ENCODE results near the gene PLXNA4.

Gene PLXNA4

GRCh38 chr7:132414857-132415256 is 161.4 kb downstream of the PLXNA4 start:
- Histone ChIP-seq H3K4me1 (ENCODE audit: control insufficient read depth, insufficient read depth, low read length) (no peaks in the 10 kb centered on the region), H3K9me3 (ENCODE audit: control insufficient read depth, insufficient read depth, low read length) (no peaks in the 10 kb centered on the region), H3K4me3 (ENCODE audit: low read depth, low read length) (no peak overlapping the region), H3K9ac (ENCODE audit: low read depth, low read length) (no peak overlapping the region), H3K36me3 (ENCODE audit: control insufficient read depth, insufficient read depth, low read length) (no peaks in the 10 kb centered on the region), H3K27me3 (ENCODE audit: control insufficient read depth, insufficient read depth, low read length) (no peaks in the 10 kb centered on the region)

GRCh38 chr7:132412435-132412834 is 163.8 kb downstream of the PLXNA4 start:
- Histone ChIP-seq H3K36me3 (ENCODE audit: control insufficient read depth, insufficient read depth, low read length) (no peaks in the 10 kb centered on the region), H3K9ac (ENCODE audit: low read depth, low read length) (no peak overlapping the region), H3K9me3 (ENCODE audit: control insufficient read depth, insufficient read depth, low read length) (no peaks in the 10 kb centered on the region), H3K27me3 (ENCODE audit: control insufficient read depth, insufficient read depth, low read length) (no peaks in the 10 kb centered on the region), H3K4me3 (ENCODE audit: low read depth, low read length) (no peak overlapping the region), H3K4me1 (ENCODE audit: control insufficient read depth, insufficient read depth, low read length) (no peaks in the 10 kb centered on the region)

DNA sequence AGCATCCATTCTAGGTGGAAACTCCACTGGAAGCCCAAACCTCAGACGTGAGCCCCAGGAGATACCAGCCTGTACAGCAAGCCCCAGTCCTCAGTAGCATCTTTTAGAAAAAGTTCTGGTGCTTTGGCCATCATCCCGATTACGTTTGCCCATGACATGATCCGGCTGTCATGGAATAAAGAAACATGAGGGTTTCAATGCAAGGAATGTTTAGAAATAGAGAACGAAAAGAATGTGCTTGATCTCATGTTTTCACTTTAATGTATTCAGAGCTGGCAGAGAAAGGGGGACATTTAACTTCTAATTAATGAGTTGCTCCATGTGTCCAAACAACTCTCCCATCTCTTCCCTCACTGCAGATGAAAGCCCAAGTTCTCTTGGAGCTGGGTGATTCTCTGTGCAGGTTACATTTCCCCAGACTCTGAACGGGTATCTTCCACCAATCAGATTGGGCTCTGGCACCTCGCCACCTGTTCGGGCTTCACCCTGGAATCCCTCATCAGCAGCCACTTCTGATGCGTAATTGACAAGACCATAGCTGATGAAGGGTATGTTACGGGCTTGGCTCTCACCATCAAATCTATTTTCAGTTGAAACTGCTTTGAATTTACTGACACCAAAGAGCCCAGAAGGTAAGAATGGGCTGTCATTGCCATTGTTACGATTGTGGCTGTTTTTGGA is 165.3 kb downstream of the PLXNA4 start:
- no peaks in the 10 kb centered on the region for H3K36me3 ChIP-seq (ENCODE audit: control insufficient read depth, insufficient read depth, low read length)
- no peaks in the 10 kb centered on the region for H3K4me1 ChIP-seq (ENCODE audit: control insufficient read depth, insufficient read depth, low read length)
- H3K9me3 ChIP-seq (ENCODE audit: control insufficient read depth, insufficient read depth, low read length): no peaks in the 10 kb centered on the region
- no peaks in the 10 kb centered on the region for H3K27me3 ChIP-seq (ENCODE audit: control insufficient read depth, insufficient read depth, low read length)
- H3K9ac ChIP-seq (ENCODE audit: low read depth, low read length): no peak overlapping the region
- H3K4me3 ChIP-seq (ENCODE audit: low read depth, low read length): no peak overlapping the region

DNA sequence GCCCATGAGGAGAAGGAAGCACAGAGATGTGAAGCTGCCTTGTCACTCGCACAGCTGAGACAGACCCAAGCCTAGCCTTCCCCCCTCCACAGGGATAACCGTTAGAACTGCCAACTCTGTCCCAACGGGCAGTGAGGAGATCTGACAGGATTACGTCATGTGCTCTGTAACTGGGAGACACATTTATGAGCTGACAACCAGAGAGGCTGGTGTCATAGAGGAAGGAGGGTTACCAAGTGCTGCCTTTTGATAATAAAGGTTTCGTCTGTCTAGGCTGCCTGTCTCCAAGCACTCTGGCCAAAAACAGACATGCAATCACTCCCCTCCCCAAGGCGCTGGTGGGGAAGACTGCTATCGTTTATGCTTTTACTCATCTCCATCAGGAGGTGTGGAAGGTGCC is 165.9 kb downstream of the PLXNA4 start:
- Histone ChIP-seq H3K9me3 (ENCODE audit: control insufficient read depth, insufficient read depth, low read length) (no peaks in the 10 kb centered on the region), H3K27me3 (ENCODE audit: control insufficient read depth, insufficient read depth, low read length) (no peaks in the 10 kb centered on the region), H3K4me3 (ENCODE audit: low read depth, low read length) (no peak overlapping the region)

GRCh38 chr7:132407764-132408163 is 168.5 kb downstream of the PLXNA4 start:
- Histone ChIP-seq H3K36me3 (ENCODE audit: control insufficient read depth, insufficient read depth, low read length) (no peaks in the 10 kb centered on the region), H3K9ac (ENCODE audit: low read depth, low read length) (no peak overlapping the region), H3K4me1 (ENCODE audit: control insufficient read depth, insufficient read depth, low read length) (peaks cover 7% of the 10 kb centered on the region), H3K9me3 (ENCODE audit: control insufficient read depth, insufficient read depth, low read length) (no peaks in the 10 kb centered on the region), H3K27me3 (ENCODE audit: control insufficient read depth, insufficient read depth, low read length) (no peaks in the 10 kb centered on the region), H3K4me3 (ENCODE audit: low read depth, low read length) (no peak overlapping the region)

More for the DNA sequence above, 165.9 kb downstream of the PLXNA4 start:
- no peaks in the 10 kb centered on the region for H3K36me3 ChIP-seq (ENCODE audit: control insufficient read depth, insufficient read depth, low read length)
- H3K9ac ChIP-seq (ENCODE audit: low read depth, low read length): no peak overlapping the region
- H3K4me1 ChIP-seq (ENCODE audit: control insufficient read depth, insufficient read depth, low read length): no peaks in the 10 kb centered on the region

DNA sequence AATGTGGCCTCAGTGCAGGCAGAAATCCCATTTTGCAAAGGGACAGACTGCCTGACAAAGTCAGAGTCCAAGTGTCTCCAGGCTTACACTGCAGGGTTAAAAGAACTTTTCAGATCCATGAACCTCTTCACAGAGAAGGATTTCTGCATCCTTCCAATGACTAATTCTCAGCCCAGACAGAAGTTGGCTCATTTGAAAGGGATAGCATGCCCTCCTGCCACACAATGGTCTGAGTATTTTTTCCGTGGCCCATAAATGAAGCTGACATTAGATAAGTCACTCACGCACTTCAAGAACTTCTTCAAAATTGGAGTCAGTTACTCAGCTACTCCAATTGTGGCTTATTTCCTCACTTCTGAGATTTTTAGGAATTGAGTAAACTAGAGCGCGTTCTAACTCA is 170.2 kb downstream of the PLXNA4 start:
- H3K9ac ChIP-seq (ENCODE audit: low read depth, low read length): no peak overlapping the region
- peaks cover 12% of the 10 kb centered on the region for H3K4me1 ChIP-seq (ENCODE audit: control insufficient read depth, insufficient read depth, low read length)
- H3K9me3 ChIP-seq (ENCODE audit: control insufficient read depth, insufficient read depth, low read length): no peaks in the 10 kb centered on the region
- no peaks in the 10 kb centered on the region for H3K36me3 ChIP-seq (ENCODE audit: control insufficient read depth, insufficient read depth, low read length)
- no peaks in the 10 kb centered on the region for H3K27me3 ChIP-seq (ENCODE audit: control insufficient read depth, insufficient read depth, low read length)
- H3K4me3 ChIP-seq (ENCODE audit: low read depth, low read length): no peak overlapping the region

DNA sequence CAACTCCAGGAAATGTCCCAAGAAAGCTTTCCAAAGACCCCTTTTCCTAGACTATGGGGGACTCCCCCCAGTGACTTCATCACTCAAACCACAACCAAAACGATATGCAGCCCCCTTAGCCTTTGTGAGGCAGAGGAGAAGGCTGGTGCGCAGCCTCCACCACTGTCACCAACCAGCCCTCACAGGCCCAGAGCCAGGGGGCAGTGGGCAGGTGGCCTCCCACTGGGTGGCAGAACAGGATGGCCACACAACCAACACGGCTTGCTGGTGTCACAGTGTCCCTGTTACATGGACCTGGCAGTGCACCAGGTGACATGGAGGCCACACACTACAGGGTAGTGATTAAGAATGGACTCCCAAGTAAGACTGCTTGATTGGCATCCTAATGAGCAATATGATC is 172.0 kb downstream of the PLXNA4 start:
- Histone ChIP-seq H3K9ac (ENCODE audit: low read depth, low read length) (no peak overlapping the region), H3K9me3 (ENCODE audit: control insufficient read depth, insufficient read depth, low read length) (no peaks in the 10 kb centered on the region), H3K27me3 (ENCODE audit: control insufficient read depth, insufficient read depth, low read length) (no peaks in the 10 kb centered on the region), H3K36me3 (ENCODE audit: control insufficient read depth, insufficient read depth, low read length) (no peaks in the 10 kb centered on the region), H3K4me1 (ENCODE audit: control insufficient read depth, insufficient read depth, low read length) (peaks cover 12% of the 10 kb centered on the region), H3K4me3 (ENCODE audit: low read depth, low read length) (no peak overlapping the region)

GRCh38 chr7:132403465-132404110 is 172.7 kb downstream of the PLXNA4 start:
- Histone ChIP-seq H3K4me3 (ENCODE audit: low read depth, low read length) (no peak overlapping the region), H3K9ac (ENCODE audit: low read depth, low read length) (no peak overlapping the region), H3K36me3 (ENCODE audit: control insufficient read depth, insufficient read depth, low read length) (no peaks in the 10 kb centered on the region)

DNA sequence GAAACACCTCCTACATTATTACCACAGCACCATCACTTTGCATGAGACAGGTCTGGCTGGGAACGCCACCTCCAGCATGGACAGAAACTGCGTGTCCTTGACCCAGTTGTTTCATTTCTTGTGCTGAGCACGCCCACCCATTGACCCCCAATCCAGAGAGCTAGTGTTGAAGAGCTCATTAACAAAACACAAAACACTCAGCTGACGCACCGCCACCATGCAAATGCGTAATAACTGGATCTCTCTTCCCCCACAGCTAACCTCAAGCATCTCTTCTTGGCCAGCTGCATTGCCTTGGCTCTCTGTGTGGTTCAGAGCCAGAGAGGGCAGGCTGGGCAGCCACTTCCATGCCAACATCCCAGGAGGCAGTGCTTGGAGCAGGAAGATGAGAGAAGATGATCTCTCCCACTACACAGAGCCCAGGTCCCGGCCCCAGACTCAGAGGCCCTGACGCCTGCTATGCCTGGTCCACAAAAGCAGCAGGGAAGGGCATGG is 173.5 kb downstream of the PLXNA4 start:
- Histone ChIP-seq H3K4me3 (ENCODE audit: low read depth, low read length) (no peak overlapping the region), H3K9me3 (ENCODE audit: control insufficient read depth, insufficient read depth, low read length) (no peaks in the 10 kb centered on the region), H3K27me3 (ENCODE audit: control insufficient read depth, insufficient read depth, low read length) (no peaks in the 10 kb centered on the region), H3K9ac (ENCODE audit: low read depth, low read length) (no peak overlapping the region), H3K36me3 (ENCODE audit: control insufficient read depth, insufficient read depth, low read length) (no peaks in the 10 kb centered on the region), H3K4me1 (ENCODE audit: control insufficient read depth, insufficient read depth, low read length) (peaks cover 12% of the 10 kb centered on the region)

More at GRCh38 chr7:132403465-132404110, 172.7 kb downstream of the PLXNA4 start:
- Histone ChIP-seq H3K27me3 (ENCODE audit: control insufficient read depth, insufficient read depth, low read length) (no peaks in the 10 kb centered on the region), H3K9me3 (ENCODE audit: control insufficient read depth, insufficient read depth, low read length) (no peaks in the 10 kb centered on the region), H3K4me1 (ENCODE audit: control insufficient read depth, insufficient read depth, low read length) (peaks cover 12% of the 10 kb centered on the region)

DNA sequence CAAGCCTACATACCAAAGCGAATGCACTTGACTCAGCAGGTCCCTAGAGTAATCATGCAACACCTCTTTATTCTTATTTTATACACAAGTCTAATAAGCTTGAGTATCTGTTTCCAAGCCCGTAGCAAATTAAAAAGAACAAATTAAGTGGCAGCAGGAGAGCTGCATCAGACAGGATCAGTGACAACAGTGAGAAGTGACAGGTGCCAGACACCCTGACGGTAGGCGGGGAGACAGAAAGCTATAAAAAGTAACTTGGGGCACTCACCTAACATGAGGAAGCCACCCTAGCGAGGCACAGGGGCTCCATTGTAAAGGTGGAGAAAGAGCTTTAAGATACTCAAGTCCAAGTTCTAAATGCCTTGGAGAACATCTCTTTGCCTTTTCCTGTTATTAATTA is 174.2 kb downstream of the PLXNA4 start:
- H3K4me1 ChIP-seq (ENCODE audit: control insufficient read depth, insufficient read depth, low read length): peaks cover 12% of the 10 kb centered on the region
- no peaks in the 10 kb centered on the region for H3K9me3 ChIP-seq (ENCODE audit: control insufficient read depth, insufficient read depth, low read length)
- H3K4me3 ChIP-seq (ENCODE audit: low read depth, low read length): no peak overlapping the region
- no peak overlapping the region for H3K9ac ChIP-seq (ENCODE audit: low read depth, low read length)
- no peaks in the 10 kb centered on the region for H3K27me3 ChIP-seq (ENCODE audit: control insufficient read depth, insufficient read depth, low read length)
- H3K36me3 ChIP-seq (ENCODE audit: control insufficient read depth, insufficient read depth, low read length): no peaks in the 10 kb centered on the region

- Histone ChIP-seq H3K9ac (ENCODE audit: low read depth, low read length) (no peak overlapping the region), H3K4me3 (ENCODE audit: low read depth, low read length) (no peak overlapping the region), H3K9me3 (ENCODE audit: control insufficient read depth, insufficient read depth, low read length) (no peaks in the 10 kb centered on the region), H3K36me3 (ENCODE audit: control insufficient read depth, insufficient read depth, low read length) (no peaks in the 10 kb centered on the region), H3K4me1 (ENCODE audit: control insufficient read depth, insufficient read depth, low read length) (peaks cover 12% of the 10 kb centered on the region), H3K27me3 (ENCODE audit: control insufficient read depth, insufficient read depth, low read length) (no peaks in the 10 kb centered on the region)
Observed at GRCh38 chr7:132400561-132401142, 175.6 kb downstream of the PLXNA4 start.

- Histone ChIP-seq H3K4me3 (ENCODE audit: low read depth, low read length) (no peak overlapping the region), H3K4me1 (ENCODE audit: control insufficient read depth, insufficient read depth, low read length) (peaks cover 12% of the 10 kb centered on the region), H3K27me3 (ENCODE audit: control insufficient read depth, insufficient read depth, low read length) (no peaks in the 10 kb centered on the region)
Observed at GRCh38 chr7:132399367-132399766, 176.9 kb downstream of the PLXNA4 start.

More at GRCh38 chr7:132399367-132399766, 176.9 kb downstream of the PLXNA4 start:
- no peaks in the 10 kb centered on the region for H3K9me3 ChIP-seq (ENCODE audit: control insufficient read depth, insufficient read depth, low read length)
- no peaks in the 10 kb centered on the region for H3K36me3 ChIP-seq (ENCODE audit: control insufficient read depth, insufficient read depth, low read length)
- H3K9ac ChIP-seq (ENCODE audit: low read depth, low read length): no peak overlapping the region
